Stimulated activated CD8-positive, alpha-beta memory T cell treated with anti-CD3 and anti-CD28 coated beads, Interleukin-15, amount 100 ng/mL, for 1 hour (primary cell): ENCODE results near the gene CPLX1.
"Not testable (repeated sequence)": the region's sequence is repeated elsewhere in the genome, so short reads cannot be mapped to it uniquely, and the experiment has no call there.

Experiments
- DNase-seq: peaks from one replicate; pipeline ENCODE4 v3.0.0-alpha.2; 2020; ENCODE audit warnings: low read depth

Gene CPLX1

DNA sequence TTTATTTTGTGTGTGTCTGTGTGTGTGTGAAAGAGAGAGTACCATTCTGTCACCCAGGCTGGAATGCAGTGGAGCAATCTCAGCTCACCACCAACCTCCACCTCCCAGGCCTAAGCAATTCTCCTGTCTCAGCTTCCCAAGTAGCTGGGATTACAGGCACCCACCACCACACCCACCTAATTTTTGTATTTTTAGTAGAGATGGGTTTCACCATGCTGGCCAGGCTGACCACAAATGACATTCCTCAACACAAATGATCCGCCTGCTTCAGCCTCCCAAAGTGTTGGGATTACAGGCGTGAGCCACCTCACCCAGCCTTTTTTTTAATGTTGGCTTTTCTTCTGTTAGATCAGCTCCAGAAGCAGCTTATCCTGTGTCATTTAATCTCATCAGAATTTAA, 50.4 kb downstream of the CPLX1 start:
- DNase-seq, result not testable (repeated sequence)

- DNase-seq, result not testable (repeated sequence)
Measured at GRCh38 chr4:774419-775092, 51.4 kb downstream of the CPLX1 start.

DNA sequence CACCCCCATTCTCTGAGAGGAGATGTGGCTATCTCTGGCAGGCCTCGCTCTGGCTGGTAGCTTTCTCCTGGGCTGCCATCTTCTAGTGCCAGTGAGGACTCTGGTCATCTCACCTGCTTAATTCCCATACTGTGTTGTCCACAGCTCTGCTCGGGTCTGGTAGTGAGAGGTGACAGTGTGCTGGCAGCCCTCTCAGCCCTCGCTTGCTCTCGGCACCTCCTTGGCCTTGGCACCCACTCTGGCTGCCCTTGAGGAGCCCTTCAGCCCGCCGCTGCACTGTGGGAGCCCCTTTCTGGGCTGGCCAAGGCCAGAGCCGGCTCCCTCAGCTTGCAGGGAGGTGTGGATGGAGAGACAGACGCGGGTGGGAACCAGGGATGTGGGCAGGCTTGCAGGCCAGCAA, 52.7 kb downstream of the CPLX1 start:
- no peak for DNase-seq

- no peak for DNase-seq
Measured at GRCh38 chr4:772776-773175, 53.2 kb downstream of the CPLX1 start.

- no peak for DNase-seq
Measured at GRCh38 chr4:772118-772517, 53.8 kb downstream of the CPLX1 start.

DNA sequence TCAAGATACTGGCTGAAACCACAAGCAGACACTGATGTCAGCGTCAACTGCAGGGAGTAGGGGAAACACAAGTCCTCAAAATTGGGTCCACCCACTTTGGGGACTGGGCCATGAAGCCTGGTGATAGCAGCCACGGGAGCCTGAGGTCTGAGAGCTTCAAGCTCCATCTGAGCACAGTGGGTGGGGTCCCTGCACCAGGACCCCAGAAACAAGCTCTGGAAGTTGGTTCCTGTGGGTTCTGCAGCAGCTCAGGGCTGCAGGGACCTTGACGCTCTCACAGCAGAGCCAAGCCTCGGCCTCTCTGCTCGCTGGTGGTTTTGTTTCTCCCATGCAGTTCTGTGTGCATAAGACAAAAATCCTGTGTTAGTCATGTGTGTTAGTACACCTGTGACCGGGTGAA, 54.5 kb downstream of the CPLX1 start:
- DNase-seq, result no peak

DNA sequence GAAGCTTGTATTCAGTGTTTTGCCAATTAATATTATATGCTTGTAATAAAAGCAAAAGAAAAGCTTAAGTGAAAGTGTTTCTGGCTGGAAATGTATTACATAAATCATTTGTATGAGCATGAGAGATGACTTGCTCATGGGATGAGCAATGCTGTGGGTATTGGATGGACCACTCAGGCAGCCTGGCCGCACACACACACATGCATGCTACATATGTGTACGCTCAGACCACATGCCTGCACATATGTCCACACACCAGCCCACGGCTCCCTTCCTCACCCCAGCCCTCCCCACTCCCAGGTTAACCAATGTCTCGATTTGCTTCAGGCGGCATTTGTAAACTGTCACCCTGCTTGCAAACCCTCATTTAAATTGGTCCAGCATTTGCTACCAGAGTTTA, 55.9 kb downstream of the CPLX1 start:
- no peak for DNase-seq

GRCh38 chr4:769511-769910, 56.4 kb downstream of the CPLX1 start:
- DNase-seq, result no peak

DNA sequence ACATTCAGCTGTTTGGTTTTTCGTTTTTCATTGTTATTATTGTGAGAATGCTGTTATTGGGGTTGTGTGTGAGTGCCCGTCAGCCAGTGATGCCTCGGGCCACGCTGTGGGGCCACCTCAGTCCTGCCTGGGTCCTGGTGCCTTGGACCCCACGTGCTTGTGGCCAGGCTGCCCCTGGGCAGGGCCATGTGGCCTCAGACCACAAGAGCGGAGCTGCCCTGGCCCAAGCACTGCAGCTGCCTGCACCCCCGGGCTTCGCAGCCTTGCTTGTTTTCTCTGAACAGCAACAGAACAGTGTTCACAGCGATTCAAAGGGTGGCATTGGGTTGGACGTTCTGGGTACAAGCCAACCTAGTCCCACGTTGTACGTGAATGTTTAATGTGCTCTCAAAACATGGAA, 56.9 kb downstream of the CPLX1 start:
- no peak for DNase-seq

- no peak for DNase-seq
Measured at GRCh38 chr4:768076-768475, 57.9 kb downstream of the CPLX1 start.

GRCh38 chr4:766559-767283, 59.2 kb downstream of the CPLX1 start:
- DNase-seq, result no peak

GRCh38 chr4:766152-766515, 59.8 kb downstream of the CPLX1 start:
- DNase-seq, result no peak

DNA sequence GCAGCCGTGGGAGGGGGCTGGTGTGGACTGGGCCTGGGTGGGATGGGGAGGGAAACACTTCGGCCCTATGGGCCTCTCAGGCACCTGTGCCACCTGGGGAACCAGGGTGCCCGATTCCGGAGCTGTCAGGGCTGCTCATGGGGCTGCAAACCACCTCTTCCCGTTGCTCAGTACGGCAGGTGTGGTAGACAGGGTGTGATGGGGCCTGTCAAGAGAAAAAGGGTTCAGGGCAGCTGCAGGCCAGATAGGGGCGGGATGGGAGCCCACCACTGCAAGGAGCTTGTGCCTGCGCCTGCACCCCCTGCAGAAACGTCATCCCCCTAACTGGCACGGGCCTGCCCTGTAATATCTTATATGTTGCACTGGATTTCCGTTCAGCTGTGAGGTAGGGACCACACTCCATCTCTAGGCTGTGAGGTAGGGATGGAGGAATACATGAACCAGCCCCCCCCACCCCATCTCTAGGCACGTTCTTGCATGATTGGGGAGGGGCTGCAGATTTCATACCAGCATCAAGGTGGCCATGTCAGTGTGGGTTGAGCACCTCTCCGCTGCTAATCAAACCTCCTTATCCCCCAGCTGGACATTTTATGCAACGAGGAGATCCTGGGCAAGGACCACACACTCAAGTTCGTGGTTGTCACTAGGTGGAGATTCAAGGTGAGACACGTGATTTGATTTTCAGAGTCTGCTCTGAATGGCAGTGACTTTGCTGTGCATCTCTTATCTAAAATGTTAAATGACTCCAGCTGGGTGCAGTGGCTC, 61.3 kb downstream of the CPLX1 start:
- no peak for DNase-seq

- no peak for DNase-seq
Measured at GRCh38 chr4:763922-764321, 62.0 kb downstream of the CPLX1 start.

DNA sequence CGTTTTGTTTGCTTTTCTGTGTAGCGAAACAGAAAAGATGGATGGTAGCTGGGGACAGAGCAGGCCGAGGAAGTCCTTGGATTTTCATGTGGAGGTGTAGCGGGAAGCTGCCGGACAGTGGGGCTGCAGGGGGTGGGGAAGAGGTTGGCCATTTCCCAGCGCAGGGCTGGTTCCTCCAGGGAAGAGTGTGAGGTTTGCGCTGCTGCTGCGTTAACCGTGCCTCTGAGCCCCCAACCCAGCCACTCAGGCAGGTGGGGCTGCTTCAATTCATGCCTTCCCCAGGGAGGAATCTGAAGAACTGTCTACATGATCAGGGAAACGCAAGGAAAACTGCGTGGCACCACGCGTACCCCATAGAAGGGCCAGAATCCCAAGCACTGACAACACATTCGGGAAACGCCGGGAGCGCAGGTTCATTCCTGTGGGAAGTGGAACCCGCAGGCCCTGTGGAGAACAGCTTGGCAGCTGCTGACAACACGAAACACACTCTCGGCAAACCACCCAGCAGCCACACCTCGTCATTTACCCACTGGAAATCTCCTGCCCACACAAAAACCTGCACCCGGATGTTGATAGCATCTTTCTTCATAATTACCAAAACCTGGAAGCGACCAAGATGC, 62.6 kb downstream of the CPLX1 start:
- DNase-seq, result no peak

DNA sequence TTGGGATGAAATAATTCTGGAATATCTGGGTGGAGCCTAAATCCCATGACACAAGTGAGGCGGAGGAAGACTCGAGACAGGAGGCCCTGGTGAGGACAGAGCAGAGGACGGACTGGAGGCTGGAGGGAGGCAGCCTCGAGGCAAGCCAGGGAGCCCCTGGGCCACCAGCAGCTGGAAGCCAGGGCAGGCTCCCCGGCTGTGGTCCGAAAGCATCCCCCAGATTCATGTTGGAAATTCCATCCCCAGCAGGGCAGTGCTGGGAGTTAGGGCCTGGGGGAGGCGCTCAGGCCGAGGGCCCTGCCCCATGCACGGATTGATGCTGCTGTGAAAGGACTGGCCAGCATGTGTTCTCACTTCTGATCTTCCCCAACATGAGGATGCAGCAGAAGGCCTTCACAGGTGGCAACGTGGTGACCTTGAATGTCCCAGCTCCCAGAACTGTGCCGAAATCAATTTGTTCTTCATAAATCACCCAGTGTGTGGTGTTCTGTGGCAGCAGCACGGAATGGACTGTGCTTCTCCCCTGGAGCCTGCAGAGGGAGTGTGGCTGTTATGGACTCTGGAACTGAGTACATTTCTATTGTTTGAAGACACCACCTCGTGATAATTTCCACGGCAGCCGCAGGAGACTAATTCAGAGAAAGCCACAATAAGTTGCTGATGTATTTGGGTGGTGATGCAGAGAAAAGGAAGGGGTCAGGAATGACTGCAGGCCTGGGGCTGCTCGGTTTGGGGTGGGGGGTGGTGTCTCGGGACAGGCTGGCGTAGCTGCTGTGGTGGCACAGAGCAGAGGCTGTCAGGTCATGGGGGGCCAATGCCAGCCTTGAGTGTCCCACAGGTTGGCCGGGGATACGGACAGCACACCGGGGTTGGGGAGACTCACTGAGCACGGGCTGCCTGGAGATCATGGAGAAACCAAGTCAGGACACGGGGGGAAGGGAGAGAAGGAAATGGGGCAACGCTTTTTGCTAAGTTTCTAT, 63.4 kb downstream of the CPLX1 start:
- no peak for DNase-seq

DNA sequence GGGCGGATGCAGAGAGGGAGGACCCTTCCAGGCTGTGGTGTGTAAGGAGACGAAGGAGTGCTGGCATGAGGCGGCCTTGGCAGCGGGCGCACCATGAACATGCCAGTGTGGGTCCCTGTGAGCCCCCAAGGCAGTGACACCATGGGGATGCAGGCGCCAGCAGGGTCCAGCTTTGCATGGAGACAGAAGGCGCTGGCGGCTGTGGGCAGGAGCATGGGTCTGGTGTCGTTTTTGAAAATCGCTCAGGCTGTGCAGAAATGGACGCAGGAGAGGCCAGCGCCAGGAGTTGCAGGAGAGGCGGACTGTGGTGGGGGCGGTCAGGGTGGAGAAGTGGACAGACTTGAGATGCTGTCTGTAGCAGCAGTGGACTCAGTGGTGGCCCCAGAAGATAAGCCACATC, 64.2 kb downstream of the CPLX1 start:
- DNase-seq, result no peak

- DNase-seq, result no peak
Measured at GRCh38 chr4:761086-761485, 64.8 kb downstream of the CPLX1 start.

- no peak for DNase-seq
Measured at GRCh38 chr4:760616-761015, 65.3 kb downstream of the CPLX1 start.

GRCh38 chr4:759810-760209, 66.1 kb downstream of the CPLX1 start:
- not testable (repeated sequence) for DNase-seq

- DNase-seq, result no peak
Measured at GRCh38 chr4:757111-757510, 68.8 kb downstream of the CPLX1 start.
